H9 (cell line): ENCODE measurements around the gene CCS. TPM values are rescaled to one million over a fixed set of nuclear protein-coding genes. Genes with fewer than 3 reads are reported as not detected.

Experiments
- DNase-seq: peaks from one replicate; pipeline ENCODE4 v3.0.0-alpha.2; 2017
- H2AFZ ChIP-seq: one replicate; pipeline ENCODE4 v1.6.1; 2013; ENCODE audit warnings: mild to moderate bottlenecking, low read length, control low read depth, moderate library complexity
- H2AK5ac ChIP-seq: 2 replicates; pipeline ENCODE4 v1.6.1; 2013; ENCODE audit warnings: low read length, control low read depth, mixed read lengths; ENCODE audit not compliant: insufficient read length
- H2BK120ac ChIP-seq: one replicate; pipeline ENCODE4 v1.6.1; 2013; ENCODE audit warnings: low read depth, mild to moderate bottlenecking, low read length, control low read depth, inconsistent platforms; ENCODE audit not compliant: poor library complexity, severe bottlenecking
- H2BK12ac ChIP-seq: 2 replicates; pipeline ENCODE4 v1.6.1; 2013; ENCODE audit warnings: low read length, control low read depth, mixed read lengths, low read depth; ENCODE audit not compliant: insufficient read length
- H2BK15ac ChIP-seq: 2 replicates; pipeline ENCODE4 v1.6.1; 2013; ENCODE audit warnings: low read depth, low read length, control low read depth
- H2BK20ac ChIP-seq: one replicate; pipeline ENCODE4 v1.6.1; 2013; ENCODE audit warnings: low read depth, mild to moderate bottlenecking, low read length, control low read depth, inconsistent platforms; ENCODE audit not compliant: poor library complexity, severe bottlenecking
- H2BK5ac ChIP-seq: 2 replicates; pipeline ENCODE4 v1.6.1; 2013; ENCODE audit warnings: low read length, control low read depth, mixed read lengths; ENCODE audit not compliant: insufficient read length
- H3K14ac ChIP-seq: 2 replicates; pipeline ENCODE4 v1.6.1; 2013; ENCODE audit warnings: low read length, control low read depth; ENCODE audit not compliant: insufficient read depth
- H3K18ac ChIP-seq: 2 replicates; pipeline ENCODE4 v1.6.1; 2013; ENCODE audit warnings: low read depth, mild to moderate bottlenecking, mixed read lengths, low read length, control low read depth; ENCODE audit not compliant: insufficient read length
- H3K23ac ChIP-seq: 2 replicates; pipeline ENCODE4 v1.6.1; 2013; ENCODE audit warnings: low read length, control low read depth, mixed read lengths, low read depth; ENCODE audit not compliant: insufficient read length
- H3K23me2 ChIP-seq: 2 replicates; pipeline ENCODE4 v1.6.1; 2013; ENCODE audit warnings: low read depth, mild to moderate bottlenecking, mixed read lengths, low read length, control low read depth; ENCODE audit not compliant: insufficient read length, poor library complexity, severe bottlenecking
- H3K27ac ChIP-seq: 2 replicates; pipeline ENCODE4 v1.5.1; 2013; ENCODE audit warnings: low read length, control low read depth, mixed read lengths, low read depth; ENCODE audit not compliant: insufficient read length
- H3K27me3 ChIP-seq: 2 replicates; pipeline ENCODE4 v1.6.1; 2013; ENCODE audit warnings: low read length, control low read depth, inconsistent platforms; ENCODE audit not compliant: insufficient read depth
- H3K4ac ChIP-seq: 2 replicates; pipeline ENCODE4 v1.6.1; 2013; ENCODE audit warnings: low read depth, mild to moderate bottlenecking, control low read depth, inconsistent platforms, low read length, moderate library complexity
- H3K4me1 ChIP-seq: 2 replicates; pipeline ENCODE4 v1.6.1; 2013; ENCODE audit warnings: low read length, control low read depth, inconsistent platforms; ENCODE audit not compliant: insufficient read depth
- H3K4me2 ChIP-seq: 2 replicates; pipeline ENCODE4 v1.6.1; 2013; ENCODE audit warnings: low read length, control low read depth, mixed read lengths; ENCODE audit not compliant: insufficient read length, insufficient read depth
- H3K56ac ChIP-seq: 2 replicates; pipeline ENCODE4 v1.6.1; 2013; ENCODE audit warnings: low read depth, mild to moderate bottlenecking, mixed read lengths, low read length, control low read depth; ENCODE audit not compliant: insufficient read length
- H3K79me1 ChIP-seq: 2 replicates; pipeline ENCODE4 v1.6.1; 2013; ENCODE audit warnings: low read depth, mild to moderate bottlenecking, moderate library complexity, low read length, control low read depth, inconsistent platforms; ENCODE audit not compliant: insufficient read depth, poor library complexity, severe bottlenecking
- H3K79me2 ChIP-seq: 2 replicates; pipeline ENCODE4 v1.6.1; 2013; ENCODE audit warnings: low read length, control low read depth, inconsistent platforms; ENCODE audit not compliant: insufficient read depth
- H3K9ac ChIP-seq: 2 replicates; pipeline ENCODE4 v1.6.1; 2013; ENCODE audit warnings: low read length, control low read depth, mixed read lengths; ENCODE audit not compliant: insufficient read length; ENCODE audit errors: extremely low read depth
- H3K9me3 ChIP-seq: one replicate; pipeline ENCODE4 v1.6.1; 2013; ENCODE audit warnings: low read depth, low read length, inconsistent platforms; ENCODE audit not compliant: control insufficient read depth
- H3T11ph ChIP-seq: one replicate; pipeline ENCODE4 v1.6.1; 2013; ENCODE audit warnings: mild to moderate bottlenecking, low read length, control low read depth, inconsistent platforms
- H4K20me1 ChIP-seq: one replicate; pipeline ENCODE4 v1.6.1; 2013; ENCODE audit not compliant: control insufficient read depth, insufficient read length, insufficient read depth
- H4K5ac ChIP-seq: 2 replicates; pipeline ENCODE4 v1.6.1; 2013; ENCODE audit warnings: low read depth, mild to moderate bottlenecking, mixed read lengths, low read length, control low read depth; ENCODE audit not compliant: insufficient read length
- H4K8ac ChIP-seq: replicated peaks from 2 replicates; pipeline ENCODE4 v1.6.1; 2013; ENCODE audit warnings: low read length, control low read depth, mixed read lengths, low read depth; ENCODE audit not compliant: insufficient read length
- H4K91ac ChIP-seq: 2 replicates; pipeline ENCODE4 v1.6.1; 2013; ENCODE audit warnings: low read depth, mild to moderate bottlenecking, moderate library complexity, mixed read lengths, low read length, control low read depth; ENCODE audit not compliant: insufficient read length
- H3K27ac Mint-ChIP-seq, 3 experiments: 2 replicates in 2 of 3; 3 replicates in 1 of 3; pipeline ENCODE4 v1.8.0; 2020 to 2021; ENCODE audit warnings: mixed read lengths in 3 of 3, mild to moderate bottlenecking in 1 of 3, moderate library complexity in 1 of 3
- H3K27me3 Mint-ChIP-seq: 2 replicates; pipeline ENCODE4 v1.8.0; 2021; ENCODE audit warnings: low read depth, mild to moderate bottlenecking, moderate library complexity, mixed read lengths
- H3K36me3 Mint-ChIP-seq, 3 experiments: 2 replicates in 2 of 3; 3 replicates in 1 of 3; pipeline ENCODE4 v1.8.0; 2020 to 2021; ENCODE audit warnings: low read depth in 3 of 3, mixed read lengths in 3 of 3; ENCODE audit not compliant: insufficient read depth in 1 of 3
- H3K4me1 Mint-ChIP-seq, 2 experiments: 2 replicates each; pipeline ENCODE4 v1.8.0; 2020; ENCODE audit warnings: mixed read lengths in 2 of 2
- H3K4me3 Mint-ChIP-seq, 2 experiments: 2 replicates in 1 of 2; 3 replicates in 1 of 2; pipeline ENCODE4 v1.8.0; 2020 to 2021; ENCODE audit warnings: mild to moderate bottlenecking in 2 of 2, mixed read lengths in 2 of 2, moderate library complexity in 1 of 2
- H3K9me3 Mint-ChIP-seq, 2 experiments: 2 replicates in 1 of 2; 3 replicates in 1 of 2; pipeline ENCODE4 v1.8.0; 2020; ENCODE audit warnings: mild to moderate bottlenecking in 2 of 2, mixed read lengths in 2 of 2, moderate library complexity in 1 of 2
- WGBS: extraction: QIAGEN DNeasy Blood & Tissue Kit; methylation state at CpG from one replicate; pipeline ENCODE4 v1.1.7; 2013; ENCODE audit warnings: missing lambda C conversion rate, low lambda C conversion rate, mixed read lengths; ENCODE audit not compliant: insufficient read length; ENCODE audit errors: extremely low coverage; 5-methylcytosine and 5-hydroxymethylcytosine counted together
- total RNA-seq: library from RNA; stranded (reverse); gene quantifications from 2 replicates; pipeline ENCODE4 v1.2.1, GENCODE V29; 2021
- TF ChIP-seq, protein P1 (sequence below): fragments of 200-600 bp; sonication (generic); conservative IDR thresholded peaks from 3 replicates; pipeline ENCODE4 v1.8.0; 2021; ENCODE audit warnings: antibody characterized with exemption, mild to moderate bottlenecking

The CCS gene
- total RNA-seq, 1 experiment from 2014 or later = 61.1 TPM

DNA sequence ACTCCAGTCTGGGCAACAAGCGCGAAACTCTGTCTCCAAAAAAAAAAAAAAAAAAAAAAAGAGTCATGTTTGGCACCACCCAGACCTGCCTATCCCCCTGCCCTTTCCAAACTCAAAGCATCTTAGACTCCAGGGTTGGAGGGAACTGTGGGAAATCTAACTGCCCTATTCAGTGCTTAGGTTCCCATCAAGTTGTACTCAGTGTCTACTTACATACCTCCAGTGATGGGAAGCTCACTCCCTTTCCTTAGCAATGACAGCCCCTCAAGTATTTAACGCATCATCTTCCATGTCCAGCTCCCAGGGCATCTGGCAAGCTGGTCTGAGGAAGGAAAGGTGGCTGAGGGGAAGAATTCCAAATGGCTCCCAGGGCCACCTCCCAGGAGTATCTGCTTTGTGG is 43.3 kb upstream of the CCS start:
- Histone ChIP-seq H4K8ac (no peak overlapping the region), H3T11ph (no peak overlapping the region), H3K79me2 (no peaks in the 10 kb centered on the region), H2AK5ac (no peak overlapping the region), H3K14ac (no peak overlapping the region), H3K4ac (no peak overlapping the region), H2BK5ac (no peak overlapping the region), H3K23me2 (no peaks in the 10 kb centered on the region), H3K79me1 (no peaks in the 10 kb centered on the region), H2BK120ac (no peak overlapping the region), H4K20me1 (no peaks in the 10 kb centered on the region), H4K91ac (no peak overlapping the region), H3K23ac (no peak overlapping the region), H2AFZ (no peak overlapping the region), H2BK20ac (no peak overlapping the region), H3K56ac (no peak overlapping the region), H3K9me3 (no peaks in the 10 kb centered on the region), H2BK15ac (no peak overlapping the region), H3K4me2 (no peak overlapping the region), H3K27ac (no peak overlapping the region), H3K27me3 (no peaks in the 10 kb centered on the region), H3K9ac (no peak overlapping the region), H3K18ac (no peak overlapping the region), H3K4me1 (no peaks in the 10 kb centered on the region), H2BK12ac (no peak overlapping the region), H4K5ac (no peak overlapping the region)
- no peaks in the 10 kb centered on the region; the same call in 1 of the 2 replicates for H3K27me3 Mint-ChIP-seq
- H3K4me1 Mint-ChIP-seq = peaks cover 24 to 25% of the 10 kb centered on the region in 2 experiments
- 0 out of 7 replicates have a peak overlapping the region, but pooled peaks of 1 of the 3 experiments have one; percentile 90 for H3K27ac Mint-ChIP-seq
- H3K36me3 Mint-ChIP-seq = peaks cover 2 to 34% (median 24%) of the 10 kb centered on the region in 3 experiments; a peak in 5 of 7 replicates
- H3K9me3 Mint-ChIP-seq = no peaks in the 10 kb centered on the region; a peak in 1 of 5 replicates
- TF ChIP-seq, protein P1, sequence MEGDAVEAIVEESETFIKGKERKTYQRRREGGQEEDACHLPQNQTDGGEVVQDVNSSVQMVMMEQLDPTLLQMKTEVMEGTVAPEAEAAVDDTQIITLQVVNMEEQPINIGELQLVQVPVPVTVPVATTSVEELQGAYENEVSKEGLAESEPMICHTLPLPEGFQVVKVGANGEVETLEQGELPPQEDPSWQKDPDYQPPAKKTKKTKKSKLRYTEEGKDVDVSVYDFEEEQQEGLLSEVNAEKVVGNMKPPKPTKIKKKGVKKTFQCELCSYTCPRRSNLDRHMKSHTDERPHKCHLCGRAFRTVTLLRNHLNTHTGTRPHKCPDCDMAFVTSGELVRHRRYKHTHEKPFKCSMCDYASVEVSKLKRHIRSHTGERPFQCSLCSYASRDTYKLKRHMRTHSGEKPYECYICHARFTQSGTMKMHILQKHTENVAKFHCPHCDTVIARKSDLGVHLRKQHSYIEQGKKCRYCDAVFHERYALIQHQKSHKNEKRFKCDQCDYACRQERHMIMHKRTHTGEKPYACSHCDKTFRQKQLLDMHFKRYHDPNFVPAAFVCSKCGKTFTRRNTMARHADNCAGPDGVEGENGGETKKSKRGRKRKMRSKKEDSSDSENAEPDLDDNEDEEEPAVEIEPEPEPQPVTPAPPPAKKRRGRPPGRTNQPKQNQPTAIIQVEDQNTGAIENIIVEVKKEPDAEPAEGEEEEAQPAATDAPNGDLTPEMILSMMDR = no peak
- no peak for DNase-seq
- H3K4me3 Mint-ChIP-seq = no peak overlapping the region
- WGBS = no CpG with 5 or more reads among the region's 3 CpGs
